GM21717 (cell line): ENCODE measurements around the gene NHSL1.
A peak's percentile ranks its signal among the peaks of the same experiment; 100 is the strongest.

Source experiments
- ATAC-seq: cut with Tn5 transposase; IDR thresholded peaks from one replicate; pipeline ENCODE4 v1.9.1; 2021; ENCODE audit warnings: mild to moderate bottlenecking, moderate library complexity; ENCODE audit not compliant: unreplicated experiment

NHSL1 gene

DNA sequence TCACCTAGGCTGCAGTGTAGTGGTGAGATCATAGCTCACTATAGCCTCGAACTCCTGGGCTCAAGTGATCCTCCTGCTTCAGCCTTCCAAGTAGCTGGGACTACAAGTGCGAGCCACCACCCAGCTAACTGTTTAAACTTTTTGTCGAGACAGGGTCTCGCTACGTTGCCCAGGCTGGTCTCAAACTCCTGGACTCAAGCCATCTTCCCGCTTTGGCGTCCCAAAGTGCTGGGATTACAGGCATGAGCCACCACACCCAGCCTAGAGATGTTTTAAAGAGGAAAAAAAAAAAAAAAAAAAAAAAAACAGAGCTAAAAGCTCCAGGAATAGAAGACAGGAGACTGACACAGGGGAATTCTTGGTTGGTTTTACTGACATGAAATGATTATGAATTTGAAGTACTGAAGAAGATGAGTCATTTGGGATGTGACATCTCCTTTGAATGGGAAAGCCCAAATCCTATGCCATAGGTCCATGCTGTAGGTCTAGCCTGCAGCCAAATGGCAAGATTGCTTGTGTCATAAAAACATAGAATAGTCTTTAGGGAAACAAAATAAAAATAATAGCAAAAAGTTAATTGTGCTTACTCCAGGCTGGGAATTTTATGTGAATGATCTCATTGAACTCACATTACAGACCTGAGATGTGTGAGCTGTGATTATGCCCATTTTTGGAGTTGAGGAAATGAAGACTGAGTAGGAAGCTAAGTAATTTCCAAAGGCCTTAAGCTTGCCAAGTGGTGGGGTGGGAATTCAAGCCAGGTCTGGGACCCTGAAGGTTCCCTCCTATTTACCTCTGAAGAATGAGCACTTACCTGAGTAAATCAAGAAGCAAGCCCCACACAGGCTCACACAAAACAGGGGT is 24.3 kb upstream of the NHSL1 start:
- no peak for ATAC-seq

DNA sequence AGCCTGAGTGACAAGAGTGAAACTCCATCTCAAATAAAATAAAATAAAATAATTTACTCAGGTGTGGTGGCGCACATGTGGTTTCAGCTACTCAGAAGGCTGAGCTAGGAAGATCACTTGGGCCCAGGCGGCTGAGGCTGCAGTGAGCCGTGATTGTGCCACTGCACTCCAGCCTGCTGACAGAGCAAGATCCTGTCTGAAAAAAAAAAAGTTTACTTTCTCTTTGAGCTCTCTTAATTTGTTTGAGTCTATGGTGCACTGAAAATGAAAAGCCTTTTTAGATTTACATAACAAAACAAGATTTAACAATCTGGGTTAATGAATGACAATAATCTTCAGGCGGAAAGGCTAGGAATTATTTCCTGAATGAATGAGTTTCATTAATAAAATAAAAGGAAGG is 23.3 kb upstream of the NHSL1 start:
- no peak for ATAC-seq

DNA sequence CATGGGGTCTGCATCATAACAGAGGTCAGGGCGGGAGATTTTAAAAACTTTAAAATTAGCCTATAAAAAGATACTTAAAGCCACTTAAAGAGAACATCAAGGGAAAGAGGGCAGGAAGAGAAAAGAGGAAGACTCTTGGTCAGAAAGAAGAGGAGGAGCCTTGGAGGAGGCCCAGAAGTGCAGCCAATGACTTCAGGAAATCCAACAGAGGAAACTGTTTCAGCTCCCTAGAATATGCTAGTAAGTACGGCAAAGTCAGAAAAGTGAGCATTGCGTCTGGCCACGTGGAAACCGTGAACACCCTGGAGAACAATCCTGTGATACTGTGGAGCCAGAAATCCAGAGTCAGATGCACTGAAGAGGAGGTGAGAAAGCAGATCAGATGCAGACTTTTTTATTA is 22.5 kb upstream of the NHSL1 start:
- ATAC-seq, result no peak

DNA sequence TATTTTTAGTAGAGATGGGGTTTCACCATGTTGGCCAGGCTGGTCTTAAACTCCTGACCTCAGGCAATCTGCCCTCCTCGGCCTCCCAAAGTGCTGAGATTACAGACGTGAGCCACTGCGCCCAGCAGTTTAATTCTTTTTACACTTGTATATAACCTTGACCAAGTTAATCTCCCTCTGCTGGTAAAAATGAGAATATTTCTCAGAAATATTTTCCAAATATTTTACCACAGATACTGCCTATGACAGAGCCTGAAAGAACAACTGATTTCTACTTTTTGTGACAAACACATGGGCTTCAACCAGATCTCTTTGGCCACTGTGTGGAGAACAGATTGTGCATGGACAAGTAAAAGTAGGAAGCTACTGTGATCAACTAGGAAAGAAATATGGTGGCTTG is 21.2 kb upstream of the NHSL1 start:
- ATAC-seq, result no peak

DNA sequence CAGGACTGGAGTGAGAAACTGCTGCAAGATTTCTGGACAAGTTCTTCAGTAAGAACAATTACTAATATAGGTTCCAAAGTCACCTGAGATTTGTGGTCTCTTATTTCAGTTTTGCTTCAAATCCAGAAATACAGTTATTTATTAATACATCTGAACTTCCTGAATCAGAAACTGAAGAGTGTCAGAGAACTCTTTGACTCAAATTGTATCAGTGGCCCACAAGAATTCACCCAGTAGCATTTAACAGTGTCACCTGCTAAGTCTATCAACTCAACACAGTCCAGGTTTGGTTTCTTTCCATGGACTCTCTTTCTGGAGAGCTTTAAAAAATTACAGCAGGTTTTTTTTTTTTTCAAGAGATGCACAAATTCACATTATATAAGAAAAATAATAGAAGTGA is 18.8 kb upstream of the NHSL1 start:
- ATAC-seq, result peak; percentile 20

DNA sequence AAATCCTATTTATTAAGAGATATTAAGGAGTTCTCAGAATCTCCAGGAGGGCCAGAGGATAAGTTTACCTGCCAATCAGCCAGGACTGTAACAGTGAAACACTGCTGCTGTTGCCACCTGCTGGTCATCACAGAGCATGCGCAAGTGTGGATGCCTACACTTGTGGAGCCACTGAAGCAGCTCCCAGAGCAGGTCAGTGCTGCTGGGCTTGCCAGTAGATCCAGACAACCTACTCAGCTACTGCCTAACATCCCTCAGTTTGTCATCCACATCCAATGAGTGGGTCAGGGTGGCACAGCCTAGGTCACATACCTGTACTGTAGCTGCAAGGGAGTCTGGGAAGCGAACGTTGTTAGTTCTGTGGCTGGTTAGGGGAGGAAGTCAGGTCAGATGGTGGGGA is 18.3 kb upstream of the NHSL1 start:
- peak; percentile 81 for ATAC-seq

DNA sequence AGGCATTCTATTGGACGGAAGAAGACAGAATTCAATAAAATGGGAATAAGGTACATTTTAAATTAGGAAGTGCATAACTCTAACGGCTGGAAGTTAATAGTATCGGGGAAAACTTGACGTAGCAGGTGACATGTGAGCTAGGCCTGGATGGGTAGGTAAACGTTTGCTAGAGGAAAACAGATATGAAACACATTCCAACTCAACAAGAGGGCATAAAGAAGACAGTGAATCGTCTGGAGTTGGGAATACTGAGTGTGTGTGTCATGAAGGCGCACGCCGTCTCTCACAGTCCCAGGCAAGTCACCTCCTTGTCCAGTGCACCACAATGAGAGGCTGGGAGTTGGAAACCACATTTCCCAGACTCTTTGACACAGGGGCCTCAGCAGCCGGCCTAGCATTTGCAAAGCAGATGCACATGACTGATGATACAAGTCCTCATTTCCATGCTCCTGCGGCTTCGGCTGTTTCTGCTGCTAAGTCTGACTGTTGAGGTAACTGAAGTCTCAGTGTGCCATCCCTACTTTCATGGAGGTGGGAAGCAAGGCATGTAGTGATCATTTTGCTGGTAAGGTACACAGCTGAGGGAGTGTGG is 16.5 kb upstream of the NHSL1 start:
- no peak for ATAC-seq

DNA sequence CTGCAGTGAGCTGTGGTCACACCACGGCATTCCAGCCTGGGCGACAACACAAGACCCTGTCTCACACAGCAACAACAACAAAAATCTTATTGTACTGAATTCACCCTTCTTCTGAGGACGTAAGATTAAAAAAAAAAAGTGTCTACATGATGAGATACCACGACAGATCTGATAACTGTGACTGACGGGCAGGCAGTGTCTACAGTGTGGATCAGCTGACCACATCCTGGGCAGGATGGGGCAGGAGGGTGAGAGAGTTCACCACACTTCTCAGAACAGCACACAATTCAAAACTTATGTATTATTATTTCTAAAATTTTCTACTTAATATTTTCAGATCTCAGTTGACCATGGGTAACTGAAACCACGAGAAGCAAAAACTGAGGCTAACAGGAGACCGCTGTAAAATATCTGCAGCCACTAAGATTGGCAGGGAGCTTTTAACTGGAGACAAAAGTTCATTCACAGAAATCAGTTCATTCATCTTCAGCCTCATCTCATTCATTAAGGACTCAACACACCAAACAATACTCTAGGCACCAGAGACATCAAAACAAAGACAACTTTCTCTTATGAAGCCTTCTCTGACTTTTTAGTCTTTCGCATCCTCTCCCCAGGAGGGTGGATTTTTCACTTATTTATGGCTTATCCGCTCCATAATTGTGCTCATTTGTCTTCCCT is 15.7 kb upstream of the NHSL1 start:
- no peak for ATAC-seq

DNA sequence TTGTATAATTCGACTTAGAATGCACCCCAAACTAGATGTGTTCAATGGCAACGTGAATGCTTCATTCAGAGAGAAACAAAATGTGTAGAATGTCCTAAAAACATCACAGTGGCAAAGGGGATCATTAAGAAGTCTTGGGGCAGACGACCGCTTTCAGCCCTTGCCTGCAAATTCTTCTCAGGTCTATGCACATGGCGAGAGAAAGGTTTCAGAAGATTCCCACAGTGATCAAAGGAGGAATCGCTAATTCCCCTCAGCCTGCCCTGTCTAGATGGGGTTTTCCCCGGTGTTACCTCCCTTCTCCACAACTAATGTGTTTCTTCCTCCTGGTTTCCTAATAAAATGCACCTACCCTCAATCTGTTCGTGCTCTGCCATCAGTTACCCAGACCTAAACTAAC is 13.3 kb upstream of the NHSL1 start:
- ATAC-seq, result no peak

DNA sequence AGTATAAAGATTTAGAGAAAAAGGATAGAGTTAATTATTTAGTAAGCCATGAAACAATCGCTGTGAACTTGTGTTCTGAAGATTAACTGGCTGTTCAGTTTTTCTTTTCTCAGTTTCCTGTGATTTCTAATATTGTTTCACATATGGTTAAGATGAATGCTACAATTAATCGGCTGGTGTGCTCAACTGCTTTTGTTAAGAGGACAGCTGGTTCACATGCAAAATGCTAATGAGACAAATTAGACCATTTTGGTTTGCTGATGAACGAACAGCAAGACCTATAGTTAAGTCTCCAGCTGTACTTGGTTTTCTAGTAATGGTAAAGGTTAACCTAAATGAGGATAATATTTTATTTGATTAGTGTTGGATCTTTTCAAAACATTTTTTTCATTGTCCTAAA is 10.8 kb upstream of the NHSL1 start:
- ATAC-seq, result no peak

DNA sequence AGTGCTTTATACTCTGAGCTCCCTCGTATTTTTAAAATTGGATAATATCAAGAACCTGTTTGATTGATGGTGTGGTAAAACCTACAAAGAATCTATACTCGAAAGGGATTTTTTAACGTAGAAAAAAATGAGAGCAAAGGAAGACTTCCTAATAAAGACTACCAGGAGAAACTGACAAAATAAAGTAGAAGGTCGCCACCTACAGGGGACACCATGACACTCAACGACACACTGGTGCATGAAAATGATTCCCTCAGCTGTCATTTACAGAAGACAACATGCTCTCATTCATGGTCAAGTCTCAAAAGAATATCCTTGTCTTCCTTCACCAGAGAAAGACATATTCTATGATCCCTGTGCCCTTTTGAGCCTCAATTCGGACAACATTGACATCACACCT is 10.1 kb upstream of the NHSL1 start:
- ATAC-seq, result no peak

DNA sequence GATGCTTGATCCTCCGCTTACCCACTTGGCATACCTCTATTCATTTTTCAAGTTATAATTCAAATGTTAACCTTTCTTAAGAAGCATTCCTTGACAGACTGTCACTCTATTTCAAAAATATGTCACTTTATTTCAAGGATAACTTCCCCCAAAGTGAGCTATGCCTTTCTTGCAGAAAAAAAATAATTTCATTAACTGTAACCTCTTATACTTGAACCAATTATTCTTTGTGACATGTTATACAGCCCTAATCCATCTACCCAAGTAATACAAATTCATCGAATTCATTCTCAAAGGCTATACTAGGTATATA is 9.3 kb upstream of the NHSL1 start:
- no peak for ATAC-seq

DNA sequence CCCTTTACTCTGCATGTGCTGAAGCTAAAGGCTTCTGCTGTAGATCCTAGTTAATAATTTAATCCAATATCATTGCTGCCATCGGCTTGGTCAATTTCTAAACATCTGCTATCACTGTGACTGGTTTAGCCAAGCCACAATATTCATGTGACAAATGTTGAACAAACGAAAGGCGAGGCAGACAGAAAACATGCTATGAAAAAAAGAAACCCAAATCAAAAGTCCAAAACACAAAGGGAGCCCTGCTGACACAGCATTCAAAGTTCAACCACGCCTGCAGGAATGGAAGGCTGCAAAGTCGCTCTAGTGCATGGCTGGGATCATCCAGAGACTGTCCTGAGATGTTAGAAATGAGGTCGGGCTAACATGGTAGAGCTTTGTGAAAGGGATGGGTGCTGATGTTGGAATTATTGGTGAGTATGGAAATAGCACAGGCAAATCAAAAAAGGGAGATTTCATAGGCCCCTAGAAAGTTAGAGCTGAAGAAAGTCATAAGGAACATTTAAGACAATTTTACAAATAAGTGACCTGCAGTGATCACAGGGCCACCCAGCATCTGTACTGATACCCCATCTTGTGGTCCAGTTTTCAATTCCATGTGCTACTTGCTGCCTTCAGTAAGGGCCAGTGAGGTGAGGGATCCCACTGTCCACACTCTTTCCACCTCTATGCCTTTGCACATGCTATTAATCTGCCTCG is 8.8 kb upstream of the NHSL1 start:
- ATAC-seq, result no peak

DNA sequence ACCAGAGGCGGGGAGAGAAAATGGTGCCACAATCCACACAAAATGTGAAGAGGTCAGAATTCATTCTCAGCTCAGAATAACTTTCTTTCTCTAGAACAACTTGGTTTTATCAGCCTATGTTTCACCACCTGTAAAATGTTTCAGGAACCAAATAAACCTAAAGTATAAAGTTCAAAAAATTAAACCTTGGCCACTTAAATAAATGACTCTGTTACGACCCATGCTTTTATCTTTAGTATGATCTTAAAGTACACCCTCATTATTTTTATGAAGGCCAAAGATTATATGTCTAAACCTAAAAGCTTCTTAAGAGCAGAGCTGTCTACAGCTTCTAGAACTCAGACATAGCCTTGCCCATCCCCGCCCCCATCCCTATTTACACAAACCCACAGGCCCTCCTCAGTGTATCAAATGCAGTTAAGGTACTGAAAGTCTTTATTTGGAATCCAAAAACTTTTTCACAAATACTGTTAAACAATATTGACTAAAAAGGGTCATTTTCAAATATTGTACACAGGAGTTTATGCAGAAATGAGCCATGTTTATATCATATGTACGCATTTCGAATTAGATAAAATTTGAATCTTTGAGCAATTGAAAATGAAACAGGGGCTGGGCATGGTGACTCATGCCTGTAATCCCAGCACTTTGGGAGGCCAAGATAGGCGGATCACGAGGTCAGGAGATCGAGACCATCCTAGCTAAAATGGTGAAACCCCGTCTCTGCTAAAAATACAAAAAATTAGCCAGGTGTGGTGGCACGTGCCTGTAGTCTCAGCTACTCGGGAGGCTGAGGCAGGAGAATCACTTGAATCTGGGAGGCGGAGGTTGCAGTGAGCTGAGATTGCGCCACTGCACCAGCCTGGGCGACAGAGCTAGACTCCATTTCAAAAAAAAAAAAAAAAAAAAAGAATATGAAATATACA is 5.7 kb upstream of the NHSL1 start:
- ATAC-seq, result no peak

DNA sequence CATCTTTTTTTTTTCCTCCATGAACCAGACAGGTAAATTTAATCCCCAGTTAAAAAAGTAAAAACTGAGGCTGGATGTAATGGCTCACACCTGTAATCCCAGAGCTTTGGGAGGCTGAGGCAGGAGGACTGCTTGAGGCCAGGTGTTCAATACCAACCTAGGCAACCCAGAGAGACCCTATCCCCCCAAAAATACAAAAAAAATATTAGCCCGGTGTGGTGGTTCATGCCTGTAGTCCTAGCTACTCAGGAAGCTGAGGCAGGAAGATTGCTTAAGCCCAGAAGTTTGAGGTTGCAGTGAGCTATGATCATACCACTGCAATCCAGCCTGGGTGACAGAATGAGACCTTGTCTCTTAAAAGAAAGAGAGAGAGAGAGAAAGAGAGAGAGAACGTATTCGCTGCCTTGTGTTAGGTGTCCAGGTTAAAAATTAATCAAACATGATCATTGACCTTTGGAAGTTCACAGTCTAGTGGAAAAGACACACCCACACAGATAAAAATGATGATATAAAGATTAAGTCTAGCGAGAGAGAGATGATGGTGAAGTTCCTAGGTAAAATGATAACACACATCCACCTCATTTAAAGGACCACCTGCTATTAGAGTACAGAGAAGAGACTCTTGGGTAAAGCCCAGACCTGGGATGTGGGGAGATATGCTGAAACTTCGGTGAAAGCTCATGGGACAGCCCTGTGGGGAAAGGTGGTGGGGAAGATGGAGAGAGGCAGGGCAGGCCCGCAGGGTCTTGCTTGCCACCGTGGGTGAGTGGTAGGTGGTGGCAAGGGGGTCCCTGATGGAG is 4.8 kb upstream of the NHSL1 start:
- no peak for ATAC-seq

DNA sequence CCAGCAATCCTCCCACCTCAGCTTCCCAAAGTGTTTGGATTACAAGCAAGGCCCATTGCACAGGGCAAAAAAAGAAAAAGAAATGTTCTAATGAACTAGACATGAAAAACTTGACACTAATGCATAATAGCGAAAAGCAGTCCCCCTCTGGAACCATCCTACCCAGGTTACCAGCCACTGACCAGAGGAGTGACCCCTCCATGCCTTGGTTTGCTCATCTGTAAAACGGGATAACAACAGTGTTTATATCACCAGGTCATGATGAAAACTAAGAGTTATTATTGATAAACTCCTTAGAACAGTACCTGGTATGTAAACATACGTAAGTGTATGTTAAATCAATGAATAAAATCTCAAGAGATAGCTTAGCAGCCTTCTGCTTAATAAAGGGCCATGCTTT is 3.3 kb upstream of the NHSL1 start:
- no peak for ATAC-seq

DNA sequence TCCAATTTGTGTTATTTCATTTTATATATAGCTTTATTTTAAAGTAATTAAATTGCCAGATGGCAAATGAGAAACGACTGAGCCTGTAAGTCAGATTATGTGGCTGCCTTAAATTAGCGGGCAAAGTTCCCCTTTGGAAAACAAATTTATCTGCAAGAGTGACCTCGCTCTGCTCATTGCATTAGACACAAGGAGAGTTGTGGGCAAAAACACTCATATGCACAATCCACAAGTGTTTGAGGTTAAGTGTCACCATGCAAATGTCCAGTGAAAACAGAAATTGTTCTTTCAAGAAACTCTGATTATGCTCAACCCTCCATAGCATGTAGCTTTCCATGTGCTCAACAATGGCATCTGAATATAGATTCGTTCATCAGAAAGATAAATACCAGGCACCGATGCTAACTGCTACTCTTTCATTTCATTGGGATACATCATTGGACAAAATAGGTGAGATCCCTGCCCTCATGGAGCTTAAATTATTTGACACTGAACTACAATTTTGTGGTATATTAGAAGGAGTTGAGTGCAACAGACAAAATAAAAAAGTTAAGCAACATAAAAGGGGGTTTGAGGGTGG is 1.7 kb upstream of the NHSL1 start:
- ATAC-seq, result no peak

DNA sequence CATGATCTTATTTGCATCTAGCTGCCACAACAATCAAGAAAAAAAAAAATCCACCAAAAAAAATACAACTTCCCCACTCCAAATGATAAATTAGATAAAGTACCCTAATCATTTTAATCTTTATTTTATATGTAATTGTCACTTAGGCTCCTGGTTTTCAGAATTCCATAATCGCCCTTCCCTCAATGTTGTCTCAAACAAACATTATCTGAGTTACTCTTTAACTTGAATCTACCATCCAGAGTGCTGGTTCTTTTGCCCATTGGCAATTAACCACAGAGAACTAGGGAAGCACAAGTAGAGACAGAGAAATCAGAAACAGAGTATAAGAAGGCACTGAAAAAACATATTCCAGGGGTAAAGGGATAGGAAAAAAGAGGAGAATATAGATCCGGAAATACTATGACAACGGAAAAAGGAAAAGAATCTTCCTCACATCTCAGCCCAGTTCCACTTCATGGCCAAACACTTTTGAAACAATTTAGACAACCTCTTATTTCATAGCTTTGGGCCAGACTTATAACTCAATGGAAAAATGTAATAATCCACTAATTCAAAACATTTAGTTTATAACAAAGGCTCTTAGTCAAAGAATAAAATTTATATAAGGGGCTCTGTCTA is 861 bp upstream of the NHSL1 start:
- no peak for ATAC-seq
